Fibroblast of villous mesenchyme (primary cell): Measurements from ENCODE around the gene PLPP3. TPM values are rescaled to one million over a fixed set of nuclear protein-coding genes. Genes with fewer than 3 reads are reported as not detected.

Experiments
- DNase-seq: peaks from one replicate; pipeline ENCODE4 v3.0.0-alpha.2; 2010; ENCODE audit warnings: low read depth
- H3K4me3 ChIP-seq: 2 replicates; pipeline ENCODE4 v1.5.1; 2011; ENCODE audit warnings: low read depth, mild to moderate bottlenecking, low read length
- CTCF ChIP-seq: IDR thresholded peaks from 2 replicates; pipeline ENCODE4 v1.5.1; 2012; ENCODE audit warnings: low read depth, mild to moderate bottlenecking, low read length; ENCODE audit not compliant: insufficient read depth
- total RNA-seq: library from RNA; depleted of rRNA; stranded (reverse); fragments of >200 nt; gene quantifications from 2 replicates; pipeline ENCODE4 v1.2.3, GENCODE V29; 2012

The PLPP3 gene
- total RNA-seq, 1 donor, result 14.7 TPM

GRCh38 chr1:56457756-56458375, 121.5 kb downstream of the PLPP3 start:
- DNase-seq, result no peak
- TF ChIP-seq CTCF, result no peak
- H3K4me3 ChIP-seq, result no peak overlapping the region

DNA sequence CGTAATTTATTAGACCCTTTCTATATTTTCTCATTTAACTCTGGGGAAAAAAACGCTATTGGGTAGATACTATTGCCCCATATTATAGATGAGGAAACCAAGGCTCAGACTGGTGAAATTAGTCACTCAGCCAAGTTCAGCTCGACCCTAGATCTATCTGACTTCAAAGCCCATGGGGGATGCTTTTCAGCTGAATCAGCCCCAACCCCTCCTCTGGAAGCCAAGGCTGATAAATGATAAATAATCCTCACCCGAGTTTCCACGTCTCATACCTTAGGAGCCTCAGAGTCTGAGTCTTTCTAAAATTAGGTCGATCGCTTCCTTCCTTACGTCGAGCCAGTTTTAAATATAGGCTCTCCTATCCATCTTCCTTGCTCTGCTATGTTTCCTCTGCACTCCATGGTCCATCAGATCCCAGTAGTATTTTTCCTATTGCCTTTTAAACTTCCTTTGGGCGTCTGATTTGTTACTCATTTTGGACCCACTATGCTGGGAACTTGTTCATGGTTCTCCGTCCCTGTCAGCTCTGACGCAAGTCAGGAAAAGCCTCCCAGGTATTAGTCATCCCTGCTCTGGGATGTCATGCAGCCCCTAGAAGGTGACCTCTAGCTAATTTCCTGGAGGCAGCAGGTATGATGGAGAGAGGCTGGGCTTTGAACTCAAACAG, 122.8 kb downstream of the PLPP3 start:
- TF ChIP-seq CTCF, result no peak
- no peak overlapping the region for H3K4me3 ChIP-seq
- peak; percentile 45 for DNase-seq

DNA sequence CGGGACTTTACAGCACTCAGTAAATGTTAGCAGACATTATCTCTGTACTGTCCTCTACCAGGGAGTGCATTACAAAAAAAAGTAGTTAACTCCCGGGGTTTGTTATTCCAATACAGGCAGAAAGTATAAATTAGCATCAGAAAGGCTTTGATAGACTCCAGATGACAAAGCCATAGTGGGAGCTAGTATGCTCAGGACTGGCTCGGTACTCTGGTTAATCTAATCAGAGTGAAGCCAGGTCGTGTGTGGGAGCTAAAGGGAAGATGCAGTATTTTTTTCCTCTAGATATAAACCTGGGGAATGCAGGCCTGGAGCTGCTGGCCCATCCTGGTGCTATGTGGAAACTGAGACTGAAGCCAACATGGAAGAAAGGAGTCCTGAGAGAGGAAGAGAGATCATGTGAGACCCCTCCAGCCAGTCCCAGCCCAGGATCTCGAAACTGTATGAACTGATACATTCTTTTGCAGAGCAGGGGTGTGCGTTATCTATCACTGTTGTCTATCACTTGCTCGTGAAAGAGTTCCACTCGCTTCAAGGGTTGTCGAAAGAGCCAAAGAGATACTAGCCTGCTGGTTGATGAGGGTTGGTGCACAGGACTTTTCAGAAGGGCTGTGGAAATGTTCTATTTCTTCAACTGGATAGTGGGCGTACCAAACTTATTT, 125.8 kb downstream of the PLPP3 start:
- TF ChIP-seq CTCF, result no peak
- H3K4me3 ChIP-seq, result no peak overlapping the region
- DNase-seq, result no peak

GRCh38 chr1:56453016-56453415, 126.3 kb downstream of the PLPP3 start:
- H3K4me3 ChIP-seq, result no peak overlapping the region
- peak; percentile 48 for DNase-seq
- no peak for TF ChIP-seq CTCF

GRCh38 chr1:56452027-56453011, 127.0 kb downstream of the PLPP3 start:
- no peak for TF ChIP-seq CTCF
- H3K4me3 ChIP-seq, result no peak overlapping the region
- no peak for DNase-seq

- H3K4me3 ChIP-seq, result no peak overlapping the region
- TF ChIP-seq CTCF, result no peak
- DNase-seq, result no peak
These were observed 127.9 kb downstream of the PLPP3 start for GRCh38 chr1:56451491-56451890.
